ENCODE measurements around the gene MAP3K7CL. TPM values are rescaled to one million over a fixed set of nuclear protein-coding genes. Genes with fewer than 3 reads are reported as not detected.

The MAP3K7CL gene
- total and polyA plus RNA-seq, 2 of the 8 experiments (the other 6 are each of a cell fraction or from before 2014, with no cell fraction given): not detected

- TF ChIP-seq RNF2 (IDR thresholded peaks at IDR 0.05; ENCODE audit: borderline replicate concordance, low read depth, low read length, missing control alignments, poor library complexity, severe bottlenecking) (no peak), SP2 (IDR thresholded peaks at IDR 0.05; ENCODE audit: low read length) (0 out of 2 replicates have a peak, but pooled peaks have one; percentile 6), CTCF (IDR thresholded peaks at IDR 0.05; ENCODE audit: control extremely low read depth in 1 of 3, insufficient read depth in 1 of 3, low read depth in 1 of 3, low read length in 3 of 3) (peak in 2 of 3 experiments; percentile 49 to 56; a peak in 3 of 4 replicates), RAD21 (IDR thresholded peaks at IDR 0.05 in 1 of 2, conservative IDR thresholded peaks at IDR 0.05 in 1 of 2; ENCODE audit: low read depth in 2 of 2, low read length in 2 of 2) (peak; percentile 78 to 83)
- no peak overlapping the region for H2BK12ac ChIP-seq (ENCODE audit: low read depth, low read length)
- POLR2A ChIA-PET (ENCODE audit: partially characterized antibody): no interaction called here
- CTCF ChIA-PET (ENCODE audit: partially characterized antibody): interaction anchor here (0.6 to 2.5 kb wide), 30 partner anchors 10 to 685 kb away, joined by 3 to 23 read pairs (median 4); partner anchors contain the start of gene CCT8
- H3K27ac ChIP-seq (ENCODE audit: low read depth, low read length): no peak overlapping the region
- no peak overlapping the region for H3K23ac ChIP-seq (ENCODE audit: insufficient read length)
- no peaks in the 10 kb centered on the region for H3K79me1 ChIP-seq (ENCODE audit: low read depth, low read length)
- WGBS, 2 experiments (ENCODE audit: extremely low coverage in 1 of 2, insufficient coverage in 1 of 2, insufficient read length in 1 of 2, insufficient replicate concordance in 2 of 2, low coverage in 1 of 2, low lambda C conversion rate in 2 of 2, missing lambda C conversion rate in 1 of 2): 61% methylated on average over 8 of the region's 8 CpGs; no CpG with 5 or more reads in 1 of the 2 experiments
- H3K9ac ChIP-seq (replicated peaks in 1 of 4; ENCODE audit: extremely low read depth in 1 of 4, low read depth in 3 of 4, low read length in 3 of 4): no peak overlapping the region
- H3K14ac ChIP-seq (ENCODE audit: insufficient read length): no peak overlapping the region
- no peaks in the 10 kb centered on the region for H4K20me1 ChIP-seq (replicated peaks in 1 of 2; ENCODE audit: control insufficient read depth in 1 of 2, insufficient read depth in 2 of 2, low read length in 2 of 2)
- no peak overlapping the region for H4K8ac ChIP-seq (ENCODE audit: extremely low read depth, insufficient read depth, low read length)
- no peak overlapping the region for H2AK5ac ChIP-seq (ENCODE audit: low read depth, low read length)
- H3K4me2 ChIP-seq (ENCODE audit: insufficient read depth in 1 of 2, low read depth in 2 of 2, low read length in 2 of 2): no peak overlapping the region
- no peak overlapping the region for H2BK5ac ChIP-seq (ENCODE audit: low read depth, low read length)
- no peaks in the 10 kb centered on the region for H3K23me2 ChIP-seq (ENCODE audit: low read depth, low read length)
- no peak overlapping the region for H3K56ac ChIP-seq (replicated peaks; ENCODE audit: insufficient read length, low read depth, low read length)
- no peak overlapping the region for H2BK15ac ChIP-seq (ENCODE audit: low read length)
- no peak overlapping the region for H2AFZ ChIP-seq (ENCODE audit: low read length)
- no peak overlapping the region for H2BK20ac ChIP-seq (ENCODE audit: low read length)
- no peak for DNase-seq (ENCODE audit: low read depth in 1 of 2, low spot score in 2 of 2)
- no peaks in the 10 kb centered on the region for H3K9me3 ChIP-seq (ENCODE audit: insufficient read depth in 2 of 2, low read depth in 1 of 2, low read length in 1 of 2)
- H2BK120ac ChIP-seq (replicated peaks; ENCODE audit: low read depth, low read length): no peak overlapping the region
- H3K18ac ChIP-seq (ENCODE audit: extremely low read depth, low read length): no peak overlapping the region
- H3K79me2 ChIP-seq (ENCODE audit: control insufficient read depth in 1 of 2, insufficient read depth in 2 of 2, low read length in 2 of 2): no peaks in the 10 kb centered on the region
- peak; percentile 70 for FAIRE-seq
- H4K5ac ChIP-seq (ENCODE audit: insufficient read length, low read depth, low read length): no peak overlapping the region
- no peaks in the 10 kb centered on the region for H3K27me3 ChIP-seq (replicated peaks in 1 of 4; ENCODE audit: control insufficient read depth in 3 of 4, extremely low read depth in 1 of 4, insufficient read depth in 3 of 4, low read length in 3 of 4)
- no peaks in the 10 kb centered on the region for H3K4me1 ChIP-seq (replicated peaks in 1 of 4; ENCODE audit: control insufficient read depth in 3 of 4, insufficient read depth in 4 of 4, low read length in 3 of 4)
- no peaks in the 10 kb centered on the region for H3K36me3 ChIP-seq (ENCODE audit: control insufficient read depth in 2 of 4, insufficient read depth in 4 of 4, low read length in 3 of 4)
- H3K4ac ChIP-seq (replicated peaks; ENCODE audit: insufficient read length, low read depth, low read length): no peak overlapping the region
- H3K4me3 ChIP-seq (ENCODE audit: extremely low read depth in 1 of 4, insufficient read depth in 2 of 4, low read depth in 3 of 4, low read length in 4 of 4): no peak overlapping the region
- H4K91ac ChIP-seq (replicated peaks; ENCODE audit: insufficient read length, low read length): no peak overlapping the region
Observed at GRCh38 chr21:29164323-29164942, 34.0 kb downstream of the MAP3K7CL start.
